Measurements from ENCODE around the gene SLC4A4.

GRCh38 chr4:71360844-71361243, 22.0 kb downstream of the SLC4A4 start:
- TF ChIP-seq CTCF (IDR thresholded peaks at IDR 0.05 in 2 of 3, conservative IDR thresholded peaks at IDR 0.05 in 1 of 3; ENCODE audit: control insufficient read depth in 2 of 3, extremely low read depth in 1 of 3, insufficient read depth in 1 of 3, low read depth in 3 of 3, low read length in 3 of 3) (no peak), CBX5 (IDR thresholded peaks at IDR 0.05; ENCODE audit: low read depth) (no peak), CHD4 (IDR thresholded peaks at IDR 0.05) (no peak), FOXK2 (IDR thresholded peaks at IDR 0.05) (no peak)

Measured in GM12878 (cell line).